Esophagus squamous epithelium (tissue), 4 donors: ENCODE results near the gene CABP1.

Experiments used
- POLR2A ChIP-seq, 4 donors: fragments of 450-650 bp; IDR thresholded peaks; one replicate each; pipeline ENCODE4 v1.6.1; 2017; ENCODE audit warnings: antibody characterized with exemption in 4 of 4, mild to moderate bottlenecking in 4 of 4, moderate library complexity in 3 of 4
- TF ChIP-seq, protein P1 (sequence below), 6 experiments: fragments of 450-650 bp in 4 of 6; fragments of 200-600 bp in 2 of 6; sonication (generic) in 2 of 6; IDR thresholded peaks; one replicate each; pipeline ENCODE4 v1.5.1; 2016 to 2019; ENCODE audit warnings: antibody characterized with exemption in 6 of 6, mild to moderate bottlenecking in 4 of 6, moderate library complexity in 4 of 6

DNA sequence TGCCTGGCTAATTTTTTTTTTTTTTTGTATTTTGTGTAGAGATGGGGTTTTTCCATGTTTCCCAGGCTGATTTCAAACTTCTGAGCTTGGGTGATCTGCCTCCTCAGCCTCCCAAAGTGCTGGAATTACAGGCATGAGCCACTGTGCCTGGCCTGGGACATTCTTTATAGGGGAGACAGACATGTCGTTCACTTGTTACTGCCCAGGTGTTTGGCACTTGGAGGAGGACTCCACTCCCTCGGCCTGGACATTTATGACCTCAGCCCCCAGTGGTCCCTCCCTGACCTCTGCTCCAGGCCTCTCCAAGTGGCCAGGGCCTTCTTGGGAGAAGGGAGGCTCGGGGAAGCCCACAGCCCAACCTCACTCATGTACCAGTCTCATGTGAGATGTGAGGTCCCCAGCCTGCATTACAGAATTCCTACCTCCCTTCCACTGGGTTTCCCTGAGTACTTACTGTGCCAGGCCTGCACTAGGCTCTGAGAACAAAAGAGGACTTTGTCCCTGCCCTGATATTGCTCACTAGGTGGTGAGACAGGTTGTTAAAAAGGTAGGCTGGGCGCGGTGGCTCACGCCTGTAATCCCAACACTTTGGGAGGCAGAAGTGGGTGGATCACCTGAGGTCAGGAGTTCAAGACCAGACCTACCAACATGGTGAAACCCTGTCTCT is 49.6 kb upstream of the CABP1 start:
- TF ChIP-seq, protein P1, sequence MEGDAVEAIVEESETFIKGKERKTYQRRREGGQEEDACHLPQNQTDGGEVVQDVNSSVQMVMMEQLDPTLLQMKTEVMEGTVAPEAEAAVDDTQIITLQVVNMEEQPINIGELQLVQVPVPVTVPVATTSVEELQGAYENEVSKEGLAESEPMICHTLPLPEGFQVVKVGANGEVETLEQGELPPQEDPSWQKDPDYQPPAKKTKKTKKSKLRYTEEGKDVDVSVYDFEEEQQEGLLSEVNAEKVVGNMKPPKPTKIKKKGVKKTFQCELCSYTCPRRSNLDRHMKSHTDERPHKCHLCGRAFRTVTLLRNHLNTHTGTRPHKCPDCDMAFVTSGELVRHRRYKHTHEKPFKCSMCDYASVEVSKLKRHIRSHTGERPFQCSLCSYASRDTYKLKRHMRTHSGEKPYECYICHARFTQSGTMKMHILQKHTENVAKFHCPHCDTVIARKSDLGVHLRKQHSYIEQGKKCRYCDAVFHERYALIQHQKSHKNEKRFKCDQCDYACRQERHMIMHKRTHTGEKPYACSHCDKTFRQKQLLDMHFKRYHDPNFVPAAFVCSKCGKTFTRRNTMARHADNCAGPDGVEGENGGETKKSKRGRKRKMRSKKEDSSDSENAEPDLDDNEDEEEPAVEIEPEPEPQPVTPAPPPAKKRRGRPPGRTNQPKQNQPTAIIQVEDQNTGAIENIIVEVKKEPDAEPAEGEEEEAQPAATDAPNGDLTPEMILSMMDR (IDR thresholded peaks at IDR 0.05): no peak
- TF ChIP-seq POLR2A (IDR thresholded peaks at IDR 0.05): no peak
